GM20000 (cell line): ENCODE data around the gene TTC7B.

Source experiments
- DNase-seq: peaks from one replicate; pipeline ENCODE4 v3.0.0; 2012; ENCODE audit warnings: low spot score
- TF ChIP-seq, protein P1 (sequence below): IDR thresholded peaks from 2 replicates; pipeline ENCODE4 v1.5.1; 2012; ENCODE audit warnings: mild to moderate bottlenecking, control low read depth; ENCODE audit errors: extremely low read depth, missing control alignments

The TTC7B gene

DNA sequence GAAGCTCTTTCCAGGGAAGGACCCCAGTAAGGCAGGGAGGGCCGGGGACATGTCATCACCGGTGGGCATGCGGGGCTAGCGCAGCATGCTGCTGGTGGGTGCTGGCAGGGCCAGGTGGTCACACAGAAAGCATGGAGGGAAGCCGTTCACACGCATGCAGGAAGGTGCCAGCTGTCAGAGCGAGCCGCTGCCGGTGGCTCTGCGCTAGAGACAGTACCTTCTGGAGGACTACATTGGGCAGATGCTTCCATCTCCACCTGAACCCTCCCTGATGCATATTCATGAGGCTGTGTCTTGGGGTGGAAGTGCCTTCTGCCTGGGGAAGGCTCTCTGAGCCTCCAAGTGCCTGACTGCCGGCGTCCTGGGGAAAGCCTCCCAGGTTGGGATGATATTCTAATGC, 215.6 kb downstream of the TTC7B start:
- TF ChIP-seq, protein P1, sequence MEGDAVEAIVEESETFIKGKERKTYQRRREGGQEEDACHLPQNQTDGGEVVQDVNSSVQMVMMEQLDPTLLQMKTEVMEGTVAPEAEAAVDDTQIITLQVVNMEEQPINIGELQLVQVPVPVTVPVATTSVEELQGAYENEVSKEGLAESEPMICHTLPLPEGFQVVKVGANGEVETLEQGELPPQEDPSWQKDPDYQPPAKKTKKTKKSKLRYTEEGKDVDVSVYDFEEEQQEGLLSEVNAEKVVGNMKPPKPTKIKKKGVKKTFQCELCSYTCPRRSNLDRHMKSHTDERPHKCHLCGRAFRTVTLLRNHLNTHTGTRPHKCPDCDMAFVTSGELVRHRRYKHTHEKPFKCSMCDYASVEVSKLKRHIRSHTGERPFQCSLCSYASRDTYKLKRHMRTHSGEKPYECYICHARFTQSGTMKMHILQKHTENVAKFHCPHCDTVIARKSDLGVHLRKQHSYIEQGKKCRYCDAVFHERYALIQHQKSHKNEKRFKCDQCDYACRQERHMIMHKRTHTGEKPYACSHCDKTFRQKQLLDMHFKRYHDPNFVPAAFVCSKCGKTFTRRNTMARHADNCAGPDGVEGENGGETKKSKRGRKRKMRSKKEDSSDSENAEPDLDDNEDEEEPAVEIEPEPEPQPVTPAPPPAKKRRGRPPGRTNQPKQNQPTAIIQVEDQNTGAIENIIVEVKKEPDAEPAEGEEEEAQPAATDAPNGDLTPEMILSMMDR = no peak
- DNase-seq = no peak

DNA sequence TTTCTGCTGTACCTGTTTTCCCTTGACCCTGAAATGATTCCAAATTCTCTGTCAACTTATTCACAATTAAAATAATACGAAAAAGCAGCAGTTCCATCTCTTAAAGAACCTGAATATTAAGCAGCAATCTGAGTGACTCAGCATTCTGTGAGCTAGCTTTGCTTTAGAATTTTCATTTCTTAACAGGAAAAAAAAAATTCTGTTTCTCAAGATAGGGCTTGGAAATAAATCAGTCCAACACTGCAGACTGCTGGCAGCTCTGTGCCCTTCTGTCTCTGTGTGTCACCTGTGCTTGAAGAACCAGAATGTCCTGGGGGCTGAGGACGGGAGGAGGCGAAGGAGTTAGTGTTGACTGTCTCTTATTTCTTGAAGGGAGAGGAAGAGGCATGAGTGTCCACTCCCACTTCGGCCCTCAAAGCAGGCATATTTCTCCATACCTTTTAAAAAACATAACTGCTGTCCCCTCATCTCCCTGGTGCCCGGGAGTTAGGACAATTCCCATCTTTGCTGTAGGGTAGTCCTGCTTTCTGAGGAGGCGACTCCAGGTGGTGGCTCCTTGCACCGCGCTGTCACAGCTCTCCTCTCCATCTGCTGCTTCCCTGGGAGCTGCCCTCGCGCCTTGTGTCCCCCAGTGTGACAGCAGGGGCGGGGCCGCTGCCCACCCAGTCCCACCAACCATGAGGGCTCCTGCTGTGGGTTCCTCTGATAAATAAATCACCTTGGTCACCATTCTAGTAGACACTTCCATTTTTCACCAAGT, 216.3 kb downstream of the TTC7B start:
- TF ChIP-seq, protein P1 = no peak
- no peak for DNase-seq

DNA sequence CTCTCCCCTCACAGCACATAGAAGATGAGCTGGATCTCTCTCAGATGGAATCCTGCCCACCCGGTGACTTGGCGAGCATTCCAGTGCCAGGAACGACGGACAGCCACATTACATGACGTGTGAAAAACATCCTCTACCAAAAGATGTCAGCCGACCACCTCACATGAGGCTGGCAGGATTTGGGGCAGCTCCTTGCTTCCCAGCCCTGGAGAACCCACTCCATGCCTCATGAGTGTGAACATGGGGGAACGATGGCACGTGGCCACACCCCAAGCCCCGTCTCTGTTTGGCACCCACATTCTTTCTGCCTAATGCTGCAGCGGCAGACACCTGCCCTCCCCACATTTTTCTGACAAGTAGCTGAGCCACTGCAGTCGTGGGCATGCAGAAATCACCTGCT, 216.9 kb downstream of the TTC7B start:
- TF ChIP-seq, protein P1 = no peak
- DNase-seq = no peak

DNA sequence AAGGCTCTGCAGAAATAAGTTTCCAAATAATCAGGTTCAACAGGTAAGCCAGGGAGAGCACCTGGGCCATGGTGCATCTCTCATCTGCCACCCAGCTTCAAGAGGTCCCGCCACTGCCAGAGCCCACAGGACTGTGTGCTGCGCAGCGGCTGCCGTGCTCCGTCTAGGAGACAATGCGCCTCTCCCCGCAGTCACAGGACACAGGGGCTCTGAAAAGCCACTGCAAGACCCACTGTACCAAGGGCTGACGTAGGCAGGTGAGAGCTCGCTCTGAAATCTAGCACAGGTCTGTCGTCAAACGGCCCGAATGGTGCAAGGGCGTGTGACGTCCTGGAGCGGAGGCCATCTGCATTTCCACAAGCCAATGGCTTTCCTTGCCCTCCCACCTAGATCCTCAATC, 218.3 kb downstream of the TTC7B start:
- no peak for DNase-seq
- TF ChIP-seq, protein P1 = no peak

DNA sequence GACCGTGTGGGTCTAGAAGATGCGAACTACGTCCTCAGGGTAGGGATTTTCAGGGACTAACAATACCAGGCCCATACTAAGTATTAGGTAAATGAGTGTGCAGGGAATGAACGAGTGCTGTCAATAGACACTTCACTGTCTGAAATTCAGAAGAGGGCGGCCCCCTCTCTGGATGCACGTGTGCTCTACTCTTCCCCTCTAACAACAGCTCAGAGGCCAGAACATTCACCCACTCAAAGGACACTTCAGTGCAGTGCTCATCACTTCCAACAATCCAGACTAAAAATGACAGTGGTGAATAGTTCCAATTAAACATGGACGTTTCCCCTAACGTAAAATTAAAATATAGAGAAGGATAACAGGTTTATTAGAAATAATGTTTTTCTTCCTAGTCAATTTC, 219.5 kb downstream of the TTC7B start:
- TF ChIP-seq, protein P1 = no peak
- no peak for DNase-seq

DNA sequence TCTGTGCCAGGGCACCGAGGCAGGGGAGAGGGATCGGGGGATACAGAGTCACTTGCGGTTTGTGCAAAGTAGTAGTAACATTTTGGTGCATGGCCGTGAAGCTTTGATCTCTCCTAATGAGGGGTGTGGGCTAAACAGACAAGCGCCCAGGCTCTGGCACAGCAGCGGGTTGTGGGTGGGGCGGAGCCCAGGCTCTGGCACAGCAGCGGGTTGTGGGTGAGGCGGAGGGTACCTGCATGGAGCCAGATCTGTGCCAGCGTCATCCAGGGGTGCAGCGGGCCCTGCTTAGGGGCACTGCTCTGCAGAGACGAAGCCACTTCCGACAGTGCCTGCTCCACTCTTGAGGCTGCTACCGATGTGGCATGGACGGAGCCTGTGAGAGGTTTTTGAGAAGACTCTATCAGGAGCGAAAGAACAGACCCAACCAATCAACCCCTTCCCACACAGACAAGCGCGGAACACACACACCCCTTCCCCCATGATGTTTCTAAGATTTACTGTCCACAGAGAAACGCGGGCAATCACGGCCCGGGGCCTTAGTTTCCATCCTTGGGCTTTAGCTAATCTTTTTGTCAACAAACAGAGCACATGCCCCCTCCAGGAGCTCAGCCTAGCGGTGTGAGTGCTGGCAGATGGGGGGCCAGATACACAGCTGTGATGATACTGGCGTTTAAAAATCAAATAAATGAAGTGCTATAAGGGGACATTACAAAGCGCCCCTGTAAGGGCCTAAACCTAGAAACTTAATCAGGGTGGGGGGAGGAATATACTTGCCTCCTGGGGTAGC, 222.8 kb downstream of the TTC7B start:
- TF ChIP-seq, protein P1 = no peak

DNA sequence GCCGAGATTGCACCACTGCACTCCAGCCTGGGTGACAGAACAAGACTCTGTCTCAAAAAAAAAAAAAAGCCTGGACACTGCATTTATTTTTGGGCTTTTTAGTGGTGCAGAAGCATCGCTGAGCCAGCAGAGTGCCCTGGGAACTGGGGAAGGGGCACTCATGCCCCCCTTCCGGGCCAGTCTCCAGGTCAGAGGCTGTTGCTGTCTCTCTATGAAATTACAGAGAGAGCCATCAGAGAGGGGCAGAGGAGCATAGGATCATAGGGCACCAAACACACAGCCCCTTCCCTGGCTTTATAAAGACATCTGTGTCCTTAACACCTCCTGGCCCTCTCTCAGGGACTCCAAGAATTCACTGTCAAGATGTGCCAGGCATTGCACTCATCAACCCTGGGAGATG, 223.6 kb downstream of the TTC7B start:
- no peak for DNase-seq
- TF ChIP-seq, protein P1 = no peak

More for the DNA sequence above, 222.8 kb downstream of the TTC7B start:
- no peak for DNase-seq
